Peyer's patch (tissue), 4 donors: ENCODE results near the gene NPAS2. TPM values are rescaled to one million over a fixed set of nuclear protein-coding genes. Genes with fewer than 3 reads are reported as not detected.

Experiments used
- DNase-seq, 3 donors: peaks; one replicate each; pipeline ENCODE4 v3.0.0-alpha.2; 2017 to 2019
- H3K27ac ChIP-seq, 4 donors: fragments of 200-600 bp; sonication (generic); one replicate each; pipeline ENCODE4 v1.5.1; 2016 to 2019
- H3K27me3 ChIP-seq, 2 donors: fragments of 200-600 bp; sonication (generic); one replicate each; pipeline ENCODE4 v1.5.1; 2019
- H3K36me3 ChIP-seq, 3 donors: fragments of 200-600 bp; sonication (generic); one replicate each; pipeline ENCODE4 v1.5.1; 2016 to 2019
- H3K4me1 ChIP-seq, 4 donors: fragments of 200-600 bp; sonication (generic); one replicate each; pipeline ENCODE4 v1.5.1; 2016 to 2019
- H3K4me3 ChIP-seq, 4 donors: fragments of 200-600 bp; sonication (generic); 1 replicate in 3 of 4; 2 replicates in 1 of 4; pipeline ENCODE4 v1.5.1; 2016 to 2019; ENCODE audit warnings: mild to moderate bottlenecking in 1 of 4
- H3K9me3 ChIP-seq, 4 donors: fragments of 200-600 bp; sonication (generic); one replicate each; pipeline ENCODE4 v1.5.1; 2016 to 2019; ENCODE audit warnings: mild to moderate bottlenecking in 1 of 4
- CTCF ChIP-seq, 6 experiments: fragments of 450-650 bp in 4 of 6; fragments of 200-600 bp in 2 of 6; sonication (generic) in 1 of 6; IDR thresholded peaks; one replicate each; pipeline ENCODE4 v1.5.1; 2017 to 2019; ENCODE audit warnings: antibody characterized with exemption in 6 of 6, mild to moderate bottlenecking in 3 of 6, moderate library complexity in 1 of 6
- POLR2A ChIP-seq, 2 donors: fragments of 450-650 bp; IDR thresholded peaks; one replicate each; pipeline ENCODE4 v1.5.1; 2017; ENCODE audit warnings: antibody characterized with exemption in 2 of 2, mild to moderate bottlenecking in 2 of 2, moderate library complexity in 2 of 2
- total RNA-seq, 4 donors: library from RNA; depleted of rRNA; stranded (reverse); fragments of >200 nt; gene quantifications; one replicate each; pipeline ENCODE4 v1.1.0, GENCODE V29; 2016

Gene NPAS2
- total RNA-seq, 4 donors from 2014 or later, result 29.7 to 99.5 (median 95.5) TPM

- H3K27me3 ChIP-seq, result no peaks in the 10 kb centered on the region
- H3K4me3 ChIP-seq, result no peak overlapping the region
- no peaks in the 10 kb centered on the region for H3K4me1 ChIP-seq
- peaks cover 0 to 13% (median 0%) of the 10 kb centered on the region in 3 donors for H3K36me3 ChIP-seq
- TF ChIP-seq CTCF (IDR thresholded peaks at IDR 0.05), result no peak
- no peaks in the 10 kb centered on the region for H3K9me3 ChIP-seq
- DNase-seq, result peak in 1 of 3 donors; percentile 2
- no peak overlapping the region for H3K27ac ChIP-seq
Measured at GRCh38 chr2:100964681-100965169, 144.8 kb downstream of the NPAS2 start.

DNA sequence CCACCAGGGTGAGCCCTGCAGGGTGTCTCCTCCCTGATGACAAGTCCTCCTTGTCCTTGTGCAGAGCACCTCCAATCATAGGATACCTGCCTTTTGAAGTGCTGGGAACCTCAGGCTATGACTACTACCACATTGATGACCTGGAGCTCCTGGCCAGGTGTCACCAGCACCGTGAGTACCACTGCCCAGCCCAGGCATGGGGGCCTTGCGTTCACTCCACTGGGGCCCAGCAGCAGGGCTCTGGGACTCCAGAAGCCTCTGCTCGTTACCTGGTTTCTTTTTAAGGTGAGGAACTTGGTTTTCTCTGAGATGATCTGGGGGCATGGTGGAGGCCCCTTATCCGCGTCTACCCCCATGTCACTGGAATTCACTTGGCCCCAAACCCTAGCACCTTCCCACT, 145.7 kb downstream of the NPAS2 start:
- DNase-seq, result peak in 1 of 3 donors; percentile 25
- no peak overlapping the region for H3K4me3 ChIP-seq
- peaks cover 0 to 20% (median 0%) of the 10 kb centered on the region in 3 donors for H3K36me3 ChIP-seq
- no peaks in the 10 kb centered on the region for H3K4me1 ChIP-seq
- no peak overlapping the region for H3K27ac ChIP-seq
- H3K27me3 ChIP-seq, result no peaks in the 10 kb centered on the region
- TF ChIP-seq CTCF (IDR thresholded peaks at IDR 0.05), result no peak
- TF ChIP-seq POLR2A (IDR thresholded peaks at IDR 0.05), result no peak
- H3K9me3 ChIP-seq, result no peaks in the 10 kb centered on the region

GRCh38 chr2:100967716-100968115, 147.8 kb downstream of the NPAS2 start:
- H3K27ac ChIP-seq, result no peak overlapping the region
- no peak overlapping the region for H3K4me3 ChIP-seq
- H3K27me3 ChIP-seq, result no peaks in the 10 kb centered on the region
- no peaks in the 10 kb centered on the region for H3K4me1 ChIP-seq
- TF ChIP-seq CTCF (IDR thresholded peaks at IDR 0.05) (no peak), POLR2A (IDR thresholded peaks at IDR 0.05) (no peak)
- peak in 1 of 3 donors; percentile 18 for DNase-seq
- peaks cover 0 to 31% (median 0%) of the 10 kb centered on the region in 3 donors for H3K36me3 ChIP-seq
- H3K9me3 ChIP-seq, result no peaks in the 10 kb centered on the region

DNA sequence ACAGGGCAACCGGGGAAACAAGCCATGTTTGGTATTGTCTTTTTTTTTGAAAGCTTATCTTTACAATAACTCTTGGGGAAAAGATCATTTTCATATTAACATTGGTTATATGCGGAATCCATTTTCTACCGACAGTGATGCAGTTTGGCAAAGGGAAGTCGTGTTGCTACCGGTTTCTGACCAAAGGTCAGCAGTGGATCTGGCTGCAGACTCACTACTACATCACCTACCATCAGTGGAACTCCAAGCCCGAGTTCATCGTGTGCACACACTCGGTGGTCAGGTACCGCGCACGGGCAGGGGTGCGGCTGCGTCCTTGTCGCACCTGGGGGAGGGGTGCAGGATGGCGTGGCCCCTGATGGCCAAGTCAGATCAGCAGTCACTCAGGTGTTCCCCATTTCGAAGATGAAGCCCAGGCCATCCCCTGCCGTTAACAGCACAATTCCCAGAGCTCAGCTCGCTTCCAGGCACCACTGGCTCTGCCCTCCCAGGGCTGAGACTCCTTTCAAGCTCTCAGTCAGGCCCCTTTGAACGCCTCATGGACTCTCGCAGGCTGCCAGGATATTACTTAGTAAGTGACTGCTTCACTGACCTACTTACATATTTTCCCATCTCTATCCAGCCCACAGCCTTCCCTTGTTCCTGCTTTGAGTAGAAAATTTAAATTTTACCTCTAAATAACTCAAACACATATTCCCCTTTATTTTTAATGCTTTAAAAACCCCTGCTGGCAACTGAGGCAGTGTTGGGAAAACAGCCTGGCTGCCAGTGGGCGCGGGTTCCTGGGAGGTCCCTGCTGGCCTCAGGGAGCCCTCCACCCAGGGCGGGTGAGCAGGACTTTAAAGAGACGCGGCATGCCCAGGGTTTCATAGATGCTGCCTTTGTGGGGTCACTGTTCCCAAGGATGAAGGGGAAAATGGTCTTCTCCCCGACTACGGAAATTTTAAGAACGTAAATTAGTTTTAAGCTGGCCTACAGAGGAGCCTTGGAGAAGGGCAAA, 148.5 kb downstream of the NPAS2 start:
- TF ChIP-seq POLR2A (IDR thresholded peaks at IDR 0.05), result no peak
- no peak for TF ChIP-seq CTCF (IDR thresholded peaks at IDR 0.05)
- DNase-seq, result peak in 1 of 3 donors; percentile 33
- Histone ChIP-seq H3K27ac (no peak overlapping the region), H3K27me3 (no peaks in the 10 kb centered on the region), H3K4me1 (no peaks in the 10 kb centered on the region), H3K36me3 (peaks cover 0 to 38% (median 0%) of the 10 kb centered on the region in 3 donors), H3K9me3 (no peaks in the 10 kb centered on the region), H3K4me3 (no peak overlapping the region)

GRCh38 chr2:100969998-100970397, 150.1 kb downstream of the NPAS2 start:
- H3K27me3 ChIP-seq, result no peaks in the 10 kb centered on the region
- no peak overlapping the region for H3K4me3 ChIP-seq
- no peaks in the 10 kb centered on the region for H3K9me3 ChIP-seq
- peak in 1 of 3 donors; percentile 34 for DNase-seq
- TF ChIP-seq CTCF (IDR thresholded peaks at IDR 0.05), result no peak
- TF ChIP-seq POLR2A (IDR thresholded peaks at IDR 0.05), result no peak
- no peak overlapping the region for H3K27ac ChIP-seq
- peaks cover 0 to 52% (median 0%) of the 10 kb centered on the region in 3 donors for H3K36me3 ChIP-seq
- H3K4me1 ChIP-seq, result no peaks in the 10 kb centered on the region
